SH-SY5Y (cell line): Measurements from ENCODE around the gene RTL10.

Experiments
- GATA2 ChIP-seq: IDR thresholded peaks from 2 replicates; pipeline ENCODE4 v1.6.1; 2011; ENCODE audit warnings: mild to moderate bottlenecking, low read depth, low read length
- GATA3 ChIP-seq: IDR thresholded peaks from 2 replicates; pipeline ENCODE4 v1.6.1; 2011; ENCODE audit warnings: low read depth, mild to moderate bottlenecking, low read length, moderate library complexity

DNA sequence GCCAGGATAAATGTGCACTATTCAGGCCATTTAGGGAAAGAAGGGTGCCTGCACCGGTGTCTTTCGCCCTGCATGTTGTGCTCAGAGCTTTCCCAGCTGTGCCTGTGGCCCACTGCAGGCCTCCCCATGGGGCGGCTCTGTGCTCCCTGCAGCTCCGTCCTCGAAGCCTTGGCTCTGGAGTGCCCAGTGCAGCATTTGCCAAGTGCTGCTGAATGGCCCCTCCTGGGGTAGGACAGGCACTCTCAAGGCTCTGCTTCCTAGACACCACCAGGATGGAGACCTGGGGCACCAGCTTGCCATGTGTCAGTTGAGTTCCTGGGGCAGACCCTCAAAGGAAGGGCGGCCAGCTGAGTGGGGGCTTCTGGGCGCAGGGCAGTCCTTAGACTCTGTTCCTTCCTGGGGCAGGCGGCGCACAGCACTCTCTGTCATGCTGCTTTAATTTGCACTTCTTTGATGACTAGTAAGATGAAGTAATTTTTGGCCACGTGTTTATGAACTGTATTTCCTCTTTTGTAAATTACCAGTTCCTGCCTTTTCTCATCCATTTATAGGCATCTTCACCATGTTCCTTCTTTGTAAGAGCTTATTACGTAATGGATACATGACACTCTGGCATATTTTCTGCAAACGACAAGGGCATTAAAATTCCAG is 32.1 kb upstream of the RTL10 start:
- no peak for TF ChIP-seq GATA2
- TF ChIP-seq GATA3, result no peak
